ENCODE data around the gene IGF2BP2.
"Not testable (repeated sequence)": the region's sequence is repeated elsewhere in the genome, so short reads cannot be mapped to it uniquely, and the experiment has no call there.

The IGF2BP2 gene

GRCh38 chr3:185639632-185640206 is 185.1 kb downstream of the IGF2BP2 start:
- peaks cover 4% of the 10 kb centered on the region for H3K36me3 ChIP-seq (ENCODE audit: control insufficient read depth, low read depth, low read length)
- no peaks in the 10 kb centered on the region for H3K9me3 ChIP-seq (ENCODE audit: control insufficient read depth, low read depth, low read length)
- no peaks in the 10 kb centered on the region for H3K4me1 ChIP-seq (ENCODE audit: control insufficient read depth, low read depth, low read length)
- H3K4me3 ChIP-seq (ENCODE audit: low read length), result no peak overlapping the region
- no peak overlapping the region for H3K27ac ChIP-seq (ENCODE audit: low read length)
- H3K27me3 ChIP-seq (ENCODE audit: control insufficient read depth, insufficient read depth, low read length), result no peaks in the 10 kb centered on the region
- H3K9ac ChIP-seq (ENCODE audit: low read length), result no peak overlapping the region

GRCh38 chr3:185638651-185639050 is 186.2 kb downstream of the IGF2BP2 start:
- not testable (repeated sequence) for H3K27ac ChIP-seq (ENCODE audit: low read length); H3K9me3 ChIP-seq (ENCODE audit: control insufficient read depth, low read depth, low read length); H3K27me3 ChIP-seq (ENCODE audit: control insufficient read depth, insufficient read depth, low read length); H3K9ac ChIP-seq (ENCODE audit: low read length); H3K36me3 ChIP-seq (ENCODE audit: control insufficient read depth, low read depth, low read length); H3K4me1 ChIP-seq (ENCODE audit: control insufficient read depth, low read depth, low read length); H3K4me3 ChIP-seq (ENCODE audit: low read length)

- Histone ChIP-seq H3K4me3 (ENCODE audit: low read length) (no peak overlapping the region), H3K36me3 (ENCODE audit: control insufficient read depth, low read depth, low read length) (no peaks in the 10 kb centered on the region), H3K27ac (ENCODE audit: low read length) (no peak overlapping the region), H3K4me1 (ENCODE audit: control insufficient read depth, low read depth, low read length) (no peaks in the 10 kb centered on the region), H3K9ac (ENCODE audit: low read length) (no peak overlapping the region), H3K27me3 (ENCODE audit: control insufficient read depth, insufficient read depth, low read length) (no peaks in the 10 kb centered on the region), H3K9me3 (ENCODE audit: control insufficient read depth, low read depth, low read length) (no peaks in the 10 kb centered on the region)
These were observed 187.5 kb downstream of the IGF2BP2 start for GRCh38 chr3:185637388-185637787.

- Histone ChIP-seq H3K27ac (ENCODE audit: low read length) (no peak overlapping the region), H3K9me3 (ENCODE audit: control insufficient read depth, low read depth, low read length) (no peaks in the 10 kb centered on the region)
These were observed 191.8 kb downstream of the IGF2BP2 start for GRCh38 chr3:185632996-185633395.

GRCh38 chr3:185631508-185632206 is 193.2 kb downstream of the IGF2BP2 start:
- no peaks in the 10 kb centered on the region for H3K9me3 ChIP-seq (ENCODE audit: control insufficient read depth, low read depth, low read length)
- H3K36me3 ChIP-seq (ENCODE audit: control insufficient read depth, low read depth, low read length), result peaks cover 24% of the 10 kb centered on the region
- no peak overlapping the region for H3K4me3 ChIP-seq (ENCODE audit: low read length)
- no peak overlapping the region for H3K27ac ChIP-seq (ENCODE audit: low read length)
- no peaks in the 10 kb centered on the region for H3K27me3 ChIP-seq (ENCODE audit: control insufficient read depth, insufficient read depth, low read length)
- H3K4me1 ChIP-seq (ENCODE audit: control insufficient read depth, low read depth, low read length), result no peaks in the 10 kb centered on the region
- H3K9ac ChIP-seq (ENCODE audit: low read length), result no peak overlapping the region

More at GRCh38 chr3:185632996-185633395, 191.8 kb downstream of the IGF2BP2 start:
- Histone ChIP-seq H3K9ac (ENCODE audit: low read length) (no peak overlapping the region), H3K27me3 (ENCODE audit: control insufficient read depth, insufficient read depth, low read length) (no peaks in the 10 kb centered on the region), H3K4me1 (ENCODE audit: control insufficient read depth, low read depth, low read length) (no peaks in the 10 kb centered on the region), H3K4me3 (ENCODE audit: low read length) (no peak overlapping the region), H3K36me3 (ENCODE audit: control insufficient read depth, low read depth, low read length) (peaks cover 19% of the 10 kb centered on the region)

GRCh38 chr3:185631108-185631507 is 193.7 kb downstream of the IGF2BP2 start:
- Histone ChIP-seq H3K27ac (ENCODE audit: low read length) (no peak overlapping the region), H3K9ac (ENCODE audit: low read length) (no peak overlapping the region), H3K4me3 (ENCODE audit: low read length) (no peak overlapping the region), H3K27me3 (ENCODE audit: control insufficient read depth, insufficient read depth, low read length) (no peaks in the 10 kb centered on the region), H3K9me3 (ENCODE audit: control insufficient read depth, low read depth, low read length) (no peaks in the 10 kb centered on the region), H3K4me1 (ENCODE audit: control insufficient read depth, low read depth, low read length) (no peaks in the 10 kb centered on the region), H3K36me3 (ENCODE audit: control insufficient read depth, low read depth, low read length) (peaks cover 28% of the 10 kb centered on the region)

- Histone ChIP-seq H3K27ac (ENCODE audit: low read length) (no peak overlapping the region), H3K4me1 (ENCODE audit: control insufficient read depth, low read depth, low read length) (no peaks in the 10 kb centered on the region), H3K27me3 (ENCODE audit: control insufficient read depth, insufficient read depth, low read length) (no peaks in the 10 kb centered on the region), H3K9ac (ENCODE audit: low read length) (no peak overlapping the region), H3K4me3 (ENCODE audit: low read length) (no peak overlapping the region), H3K9me3 (ENCODE audit: control insufficient read depth, low read depth, low read length) (no peaks in the 10 kb centered on the region), H3K36me3 (ENCODE audit: control insufficient read depth, low read depth, low read length) (peaks cover 37% of the 10 kb centered on the region)
These were observed 194.6 kb downstream of the IGF2BP2 start for GRCh38 chr3:185630182-185630622.

GRCh38 chr3:185629554-185630181 is 195.2 kb downstream of the IGF2BP2 start:
- H3K9me3 ChIP-seq (ENCODE audit: control insufficient read depth, low read depth, low read length), result no peaks in the 10 kb centered on the region
- peaks cover 37% of the 10 kb centered on the region for H3K36me3 ChIP-seq (ENCODE audit: control insufficient read depth, low read depth, low read length)
- no peak overlapping the region for H3K9ac ChIP-seq (ENCODE audit: low read length)
- H3K27me3 ChIP-seq (ENCODE audit: control insufficient read depth, insufficient read depth, low read length), result no peaks in the 10 kb centered on the region
- H3K4me1 ChIP-seq (ENCODE audit: control insufficient read depth, low read depth, low read length), result no peaks in the 10 kb centered on the region
- H3K27ac ChIP-seq (ENCODE audit: low read length), result no peak overlapping the region
- H3K4me3 ChIP-seq (ENCODE audit: low read length), result no peak overlapping the region

GRCh38 chr3:185625784-185626183 is 199.1 kb downstream of the IGF2BP2 start:
- H3K36me3 ChIP-seq (ENCODE audit: control insufficient read depth, low read depth, low read length), result peaks cover 54% of the 10 kb centered on the region
- H3K27me3 ChIP-seq (ENCODE audit: control insufficient read depth, insufficient read depth, low read length), result no peaks in the 10 kb centered on the region
- H3K9ac ChIP-seq (ENCODE audit: low read length), result no peak overlapping the region
- H3K4me1 ChIP-seq (ENCODE audit: control insufficient read depth, low read depth, low read length), result no peaks in the 10 kb centered on the region
- H3K27ac ChIP-seq (ENCODE audit: low read length), result no peak overlapping the region
- no peaks in the 10 kb centered on the region for H3K9me3 ChIP-seq (ENCODE audit: control insufficient read depth, low read depth, low read length)
- no peak overlapping the region for H3K4me3 ChIP-seq (ENCODE audit: low read length)

GRCh38 chr3:185623939-185624665 is 200.7 kb downstream of the IGF2BP2 start:
- Histone ChIP-seq H3K9me3 (ENCODE audit: control insufficient read depth, low read depth, low read length) (no peaks in the 10 kb centered on the region), H3K36me3 (ENCODE audit: control insufficient read depth, low read depth, low read length) (peaks cover 49% of the 10 kb centered on the region), H3K27ac (ENCODE audit: low read length) (no peak overlapping the region), H3K9ac (ENCODE audit: low read length) (no peak overlapping the region), H3K4me1 (ENCODE audit: control insufficient read depth, low read depth, low read length) (no peaks in the 10 kb centered on the region), H3K4me3 (ENCODE audit: low read length) (no peak overlapping the region), H3K27me3 (ENCODE audit: control insufficient read depth, insufficient read depth, low read length) (no peaks in the 10 kb centered on the region)

- no peak overlapping the region for H3K4me3 ChIP-seq (ENCODE audit: low read length)
- H3K27me3 ChIP-seq (ENCODE audit: control insufficient read depth, insufficient read depth, low read length), result no peaks in the 10 kb centered on the region
These were observed 211.8 kb downstream of the IGF2BP2 start for GRCh38 chr3:185613016-185613415.

More at GRCh38 chr3:185613016-185613415, 211.8 kb downstream of the IGF2BP2 start:
- H3K36me3 ChIP-seq (ENCODE audit: control insufficient read depth, low read depth, low read length), result peaks cover 77% of the 10 kb centered on the region
- H3K9me3 ChIP-seq (ENCODE audit: control insufficient read depth, low read depth, low read length), result no peaks in the 10 kb centered on the region
- no peak overlapping the region for H3K27ac ChIP-seq (ENCODE audit: low read length)
- H3K4me1 ChIP-seq (ENCODE audit: control insufficient read depth, low read depth, low read length), result no peaks in the 10 kb centered on the region
- no peak overlapping the region for H3K9ac ChIP-seq (ENCODE audit: low read length)
